Measurements from ENCODE around the gene MIB2. TPM values are rescaled to one million over a fixed set of nuclear protein-coding genes. Genes with fewer than 3 reads are reported as not detected.

The MIB2 gene
- polyA plus RNA-seq, 3 donors from 2014 or later, result 44.0 to 89.0 (median 86.7) TPM

GRCh38 chr1:1623181-1623630 is 7.9 kb downstream of the MIB2 start:
- Mint-ChIP-seq H3K27ac (peak overlapping the region in 1 of 6 donors; percentile 63), H3K27me3 (ENCODE audit: low read depth in 3 of 3) (peaks cover 0 to 15% (median 2%) of the 10 kb centered on the region in 3 donors), H3K9me3 (no peaks in the 10 kb centered on the region), H3K36me3 (no peaks in the 10 kb centered on the region), H3K4me3 (no peak overlapping the region), H3K4me1 (peaks cover 0 to 24% of the 10 kb centered on the region in 2 donors)
- no peak for DNase-seq

GRCh38 chr1:1623631-1624442 is 8.5 kb downstream of the MIB2 start:
- no peak overlapping the region for H3K4me3 Mint-ChIP-seq
- H3K27me3 Mint-ChIP-seq (ENCODE audit: low read depth in 3 of 3), result peaks cover 0 to 21% (median 2%) of the 10 kb centered on the region in 3 donors
- peaks cover 0 to 24% of the 10 kb centered on the region in 2 donors for H3K4me1 Mint-ChIP-seq
- H3K27ac Mint-ChIP-seq, result no peak overlapping the region
- H3K9me3 Mint-ChIP-seq, result no peaks in the 10 kb centered on the region
- no peak for DNase-seq
- no peaks in the 10 kb centered on the region for H3K36me3 Mint-ChIP-seq

DNA sequence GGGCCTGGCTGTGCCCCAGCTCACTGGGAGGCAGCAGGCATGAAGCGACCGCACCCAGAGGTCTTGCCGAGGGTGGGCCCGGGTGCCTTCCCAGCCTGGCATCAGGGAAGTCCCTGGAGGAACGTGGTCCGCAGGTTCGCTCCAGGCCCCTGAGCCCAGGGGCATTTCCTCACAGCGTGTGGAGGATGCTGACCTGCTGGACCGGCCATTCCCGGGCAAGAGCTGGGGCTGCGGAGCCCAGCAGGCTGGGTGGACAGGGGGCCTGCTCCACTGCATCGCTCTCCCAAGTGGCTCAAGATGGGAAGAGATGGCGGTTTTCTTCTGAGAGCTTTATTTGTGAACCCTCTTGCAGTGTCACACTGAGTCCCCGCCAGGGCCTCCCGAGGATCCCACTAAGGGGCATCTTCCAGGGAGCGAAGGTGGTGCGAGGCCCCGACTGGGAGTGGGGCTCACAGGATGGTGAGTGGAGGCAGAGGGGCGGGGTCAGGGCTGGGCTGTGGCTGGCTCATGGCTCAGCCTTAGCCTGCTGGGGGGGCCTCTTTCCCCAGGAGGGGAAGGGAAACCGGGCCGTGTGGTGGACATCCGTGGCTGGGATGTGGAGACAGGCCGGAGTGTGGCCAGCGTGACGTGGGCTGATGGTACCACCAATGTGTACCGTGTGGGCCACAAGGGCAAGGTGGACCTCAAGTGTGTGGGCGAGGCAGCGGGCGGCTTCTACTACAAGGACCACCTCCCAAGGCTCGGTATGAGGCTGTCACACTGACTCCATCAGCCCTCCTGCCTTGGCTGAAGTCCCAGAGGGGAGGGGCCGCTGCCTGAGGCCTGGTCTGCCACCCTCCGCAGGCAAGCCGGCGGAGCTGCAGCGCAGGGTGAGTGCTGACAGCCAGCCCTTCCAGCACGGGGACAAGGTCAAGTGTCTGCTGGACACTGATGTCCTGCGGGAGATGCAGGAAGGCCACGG is 9.4 kb downstream of the MIB2 start:
- peaks cover 0 to 25% of the 10 kb centered on the region in 2 donors for H3K4me1 Mint-ChIP-seq
- H3K27ac Mint-ChIP-seq, result peak overlapping the region in 1 of 6 donors; percentile 24
- H3K4me3 Mint-ChIP-seq, result no peak overlapping the region
- H3K27me3 Mint-ChIP-seq (ENCODE audit: low read depth in 3 of 3), result peaks cover under 1 to 23% (median 3%) of the 10 kb centered on the region in 3 donors
- H3K9me3 Mint-ChIP-seq, result no peaks in the 10 kb centered on the region
- no peaks in the 10 kb centered on the region for H3K36me3 Mint-ChIP-seq
- DNase-seq, result no peak

GRCh38 chr1:1625404-1625775 is 10.1 kb downstream of the MIB2 start:
- Mint-ChIP-seq H3K27ac (peak overlapping the region in 1 of 6 donors; percentile 55), H3K9me3 (peaks cover 0 to 2% (median 0%) of the 10 kb centered on the region in 6 donors), H3K27me3 (ENCODE audit: low read depth in 3 of 3) (peaks cover 8 to 27% (median 8%) of the 10 kb centered on the region in 3 donors), H3K4me1 (peaks cover 0 to 26% of the 10 kb centered on the region in 2 donors), H3K36me3 (no peaks in the 10 kb centered on the region), H3K4me3 (no peak overlapping the region)
- DNase-seq, result no peak

- peaks cover 0 to 2% (median 0%) of the 10 kb centered on the region in 6 donors for H3K9me3 Mint-ChIP-seq
- H3K4me1 Mint-ChIP-seq, result peaks cover 0 to 25% of the 10 kb centered on the region in 2 donors
- no peaks in the 10 kb centered on the region for H3K36me3 Mint-ChIP-seq
- no peak overlapping the region for H3K4me3 Mint-ChIP-seq
- peaks cover 8 to 25% (median 9%) of the 10 kb centered on the region in 3 donors for H3K27me3 Mint-ChIP-seq (ENCODE audit: low read depth in 3 of 3)
- no peak for DNase-seq
- peak overlapping the region in 3 of 6 donors; percentile 29 to 55 (median 49) for H3K27ac Mint-ChIP-seq
These were observed 10.5 kb downstream of the MIB2 start for GRCh38 chr1:1625824-1626206.

DNA sequence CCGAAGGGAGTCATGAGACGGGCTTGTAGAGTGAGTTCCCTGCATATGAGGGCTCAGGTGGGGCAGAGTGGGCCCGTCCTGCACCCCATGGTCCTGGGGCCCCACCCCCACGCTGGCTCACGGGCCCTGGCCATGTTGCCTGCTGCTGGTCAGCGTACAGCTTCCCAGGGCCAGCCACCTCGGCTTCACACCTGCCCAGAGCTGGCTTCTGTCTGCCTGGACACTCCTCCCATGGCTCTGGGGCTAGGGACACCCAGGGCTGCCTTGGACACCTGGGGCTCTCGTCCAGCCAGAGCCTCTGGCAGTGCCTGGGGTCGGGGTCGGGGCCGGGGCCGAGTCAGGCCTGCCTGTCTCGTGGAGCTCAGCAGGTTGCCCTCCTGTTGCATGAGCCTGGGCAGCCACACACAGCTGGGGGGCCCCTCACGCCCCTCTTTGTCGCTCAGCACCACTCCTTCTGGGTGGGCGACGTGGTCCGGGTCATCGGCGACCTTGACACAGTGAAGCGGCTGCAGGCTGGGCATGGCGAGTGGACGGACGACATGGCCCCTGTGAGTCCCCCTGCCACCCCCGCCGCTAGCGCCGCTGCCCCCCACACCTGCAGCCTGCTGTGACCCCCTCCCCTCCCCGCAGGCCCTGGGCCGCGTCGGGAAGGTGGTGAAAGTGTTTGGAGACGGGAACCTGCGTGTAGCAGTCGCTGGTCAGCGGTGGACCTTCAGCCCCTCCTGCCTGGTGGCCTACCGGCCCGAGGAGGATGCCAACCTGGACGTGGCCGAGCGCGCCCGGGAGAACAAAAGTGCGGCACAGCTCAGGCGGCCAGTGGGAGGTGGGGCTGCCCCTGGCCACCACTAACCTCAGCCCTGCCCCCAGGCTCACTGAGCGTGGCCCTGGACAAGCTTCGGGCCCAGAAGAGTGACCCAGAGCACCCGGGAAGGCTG is 11.2 kb downstream of the MIB2 start:
- H3K4me1 Mint-ChIP-seq, result peaks cover 0 to 25% of the 10 kb centered on the region in 2 donors
- peak overlapping the region in 1 of 6 donors; percentile 49 for H3K27ac Mint-ChIP-seq
- no peak overlapping the region for H3K4me3 Mint-ChIP-seq
- peaks cover 8 to 27% (median 9%) of the 10 kb centered on the region in 3 donors for H3K27me3 Mint-ChIP-seq (ENCODE audit: low read depth in 3 of 3)
- H3K9me3 Mint-ChIP-seq, result peaks cover 0 to 2% (median 0%) of the 10 kb centered on the region in 6 donors
- H3K36me3 Mint-ChIP-seq, result no peaks in the 10 kb centered on the region
- no peak for DNase-seq

DNA sequence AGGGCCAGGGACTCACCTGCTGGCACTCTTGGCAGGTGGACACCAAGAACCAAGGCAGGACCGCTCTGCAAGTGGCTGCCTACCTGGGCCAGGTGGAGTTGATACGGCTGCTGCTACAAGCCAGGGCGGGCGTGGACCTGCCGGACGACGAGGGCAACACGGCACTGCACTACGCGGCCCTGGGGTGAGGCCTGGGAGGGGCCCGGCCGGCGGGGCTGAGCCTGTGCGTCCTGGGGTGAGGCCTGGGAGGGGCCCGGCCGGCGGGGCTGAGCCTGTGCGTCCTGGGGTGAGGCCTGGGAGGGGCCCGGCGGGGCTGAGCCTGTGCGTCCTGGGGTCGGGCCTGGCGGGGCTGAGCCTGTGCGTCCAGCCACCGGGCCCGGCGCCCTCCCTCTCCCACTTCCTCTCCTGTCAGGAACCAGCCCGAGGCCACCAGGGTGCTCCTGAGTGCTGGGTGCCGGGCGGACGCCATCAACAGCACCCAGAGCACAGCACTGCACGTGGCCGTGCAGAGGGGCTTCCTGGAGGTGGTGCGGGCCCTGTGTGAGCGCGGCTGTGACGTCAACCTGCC is 12.0 kb downstream of the MIB2 start:
- peaks cover 8 to 25% (median 9%) of the 10 kb centered on the region in 3 donors for H3K27me3 Mint-ChIP-seq (ENCODE audit: low read depth in 3 of 3)
- peaks cover 0 to 2% (median 0%) of the 10 kb centered on the region in 6 donors for H3K9me3 Mint-ChIP-seq
- peak overlapping the region in 3 of 5 donors; percentile 48 to 80 (median 59) for H3K4me3 Mint-ChIP-seq
- H3K27ac Mint-ChIP-seq, result peak overlapping the region in 2 of 6 donors; percentile 65 to 77
- H3K36me3 Mint-ChIP-seq, result no peaks in the 10 kb centered on the region
- H3K4me1 Mint-ChIP-seq, result peaks cover 0 to 26% of the 10 kb centered on the region in 2 donors
- no peak for DNase-seq

- Mint-ChIP-seq H3K4me3 (peak overlapping the region; percentile 59 to 80 (median 71)), H3K27me3 (ENCODE audit: low read depth in 3 of 3) (peaks cover 8 to 23% (median 9%) of the 10 kb centered on the region in 3 donors), H3K9me3 (peaks cover 0 to 2% (median 0%) of the 10 kb centered on the region in 6 donors), H3K4me1 (peaks cover 0 to 21% of the 10 kb centered on the region in 2 donors), H3K36me3 (no peaks in the 10 kb centered on the region), H3K27ac (peak overlapping the region; percentile 29 to 84 (median 71))
- peak; percentile 38 to 51 (median 45) for DNase-seq
These were observed 12.8 kb downstream of the MIB2 start for GRCh38 chr1:1627829-1628753.

- Mint-ChIP-seq H3K27me3 (ENCODE audit: low read depth in 3 of 3) (peaks cover 8 to 23% (median 9%) of the 10 kb centered on the region in 3 donors), H3K4me1 (peaks cover 0 to 21% of the 10 kb centered on the region in 2 donors), H3K27ac (peak overlapping the region in 5 of 6 donors; percentile 29 to 84 (median 74)), H3K4me3 (peak overlapping the region; percentile 59 to 80 (median 71)), H3K9me3 (peaks cover 0 to 2% (median 0%) of the 10 kb centered on the region in 6 donors), H3K36me3 (no peaks in the 10 kb centered on the region)
- DNase-seq, result peak; percentile 58 to 61 (median 61)
These were observed 13.6 kb downstream of the MIB2 start for GRCh38 chr1:1628754-1629429.

DNA sequence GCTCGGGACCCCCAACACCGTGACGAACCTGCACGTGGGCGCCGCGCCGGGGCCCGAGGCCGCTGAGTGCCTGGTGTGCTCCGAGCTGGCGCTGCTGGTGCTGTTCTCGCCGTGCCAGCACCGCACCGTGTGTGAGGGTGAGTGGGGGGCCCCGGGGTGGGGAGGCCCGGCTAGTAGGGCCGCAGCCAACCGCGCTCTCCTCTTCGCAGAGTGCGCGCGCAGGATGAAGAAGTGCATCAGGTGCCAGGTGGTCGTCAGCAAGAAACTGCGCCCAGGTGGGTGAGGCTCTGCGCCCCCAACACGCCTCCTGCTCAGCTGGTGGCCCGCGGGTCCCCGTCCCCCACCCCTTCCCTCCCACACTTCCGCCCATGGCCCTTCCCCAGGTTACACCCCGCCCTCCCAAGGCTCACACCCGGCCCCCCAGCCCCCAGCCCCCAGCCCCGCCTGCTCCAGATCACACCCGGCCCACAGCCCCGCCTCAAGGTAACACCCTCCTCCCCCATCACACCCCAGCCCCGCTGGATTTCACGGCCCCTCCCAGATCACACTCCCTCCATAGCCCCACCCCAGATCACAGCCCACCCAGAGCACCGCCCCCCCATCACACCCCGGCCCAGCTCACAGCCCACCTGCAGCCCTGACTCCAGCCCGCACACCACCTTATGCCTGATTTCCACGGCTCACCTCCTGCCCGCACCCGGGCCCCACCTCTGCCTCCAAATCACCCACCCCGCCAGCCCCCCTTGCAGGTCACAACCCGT is 14.3 kb downstream of the MIB2 start:
- H3K4me3 Mint-ChIP-seq, result peak overlapping the region; percentile 66 to 90 (median 87)
- peaks cover 0 to 2% (median 0%) of the 10 kb centered on the region in 6 donors for H3K9me3 Mint-ChIP-seq
- no peaks in the 10 kb centered on the region for H3K36me3 Mint-ChIP-seq
- peaks cover 8 to 23% (median 9%) of the 10 kb centered on the region in 3 donors for H3K27me3 Mint-ChIP-seq (ENCODE audit: low read depth in 3 of 3)
- peak overlapping the region; percentile 80 to 99 (median 96) for H3K27ac Mint-ChIP-seq
- peak; percentile 98 to 99 (median 98) for DNase-seq
- peaks cover 0 to 21% of the 10 kb centered on the region in 2 donors for H3K4me1 Mint-ChIP-seq

Data from immature natural killer cell (primary cell).